Subcutaneous adipose tissue (tissue), 4 donors: ENCODE data around the gene DPEP3. TPM values are rescaled to one million over a fixed set of nuclear protein-coding genes. Genes with fewer than 3 reads are reported as not detected.

Source experiments
- total RNA-seq, 4 donors: library from RNA; depleted of rRNA; stranded (reverse); fragments of >200 nt; gene quantifications; one replicate each; pipeline ENCODE4 v1.1.0, GENCODE V29; 2016
- TF ChIP-seq, protein P1 (sequence below): fragments of 450-650 bp; IDR thresholded peaks from one replicate; pipeline ENCODE4 v1.5.1; 2016; ENCODE audit warnings: low read depth, mild to moderate bottlenecking, control low read depth, antibody characterized with exemption, moderate library complexity

The DPEP3 gene
- total RNA-seq, 4 donors from 2014 or later, result 0.22 TPM; not detected in 3

GRCh38 chr16:67950335-67950843 lies 29.9 kb downstream of the DPEP3 start:
- TF ChIP-seq, protein P1, sequence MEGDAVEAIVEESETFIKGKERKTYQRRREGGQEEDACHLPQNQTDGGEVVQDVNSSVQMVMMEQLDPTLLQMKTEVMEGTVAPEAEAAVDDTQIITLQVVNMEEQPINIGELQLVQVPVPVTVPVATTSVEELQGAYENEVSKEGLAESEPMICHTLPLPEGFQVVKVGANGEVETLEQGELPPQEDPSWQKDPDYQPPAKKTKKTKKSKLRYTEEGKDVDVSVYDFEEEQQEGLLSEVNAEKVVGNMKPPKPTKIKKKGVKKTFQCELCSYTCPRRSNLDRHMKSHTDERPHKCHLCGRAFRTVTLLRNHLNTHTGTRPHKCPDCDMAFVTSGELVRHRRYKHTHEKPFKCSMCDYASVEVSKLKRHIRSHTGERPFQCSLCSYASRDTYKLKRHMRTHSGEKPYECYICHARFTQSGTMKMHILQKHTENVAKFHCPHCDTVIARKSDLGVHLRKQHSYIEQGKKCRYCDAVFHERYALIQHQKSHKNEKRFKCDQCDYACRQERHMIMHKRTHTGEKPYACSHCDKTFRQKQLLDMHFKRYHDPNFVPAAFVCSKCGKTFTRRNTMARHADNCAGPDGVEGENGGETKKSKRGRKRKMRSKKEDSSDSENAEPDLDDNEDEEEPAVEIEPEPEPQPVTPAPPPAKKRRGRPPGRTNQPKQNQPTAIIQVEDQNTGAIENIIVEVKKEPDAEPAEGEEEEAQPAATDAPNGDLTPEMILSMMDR, result no peak

DNA sequence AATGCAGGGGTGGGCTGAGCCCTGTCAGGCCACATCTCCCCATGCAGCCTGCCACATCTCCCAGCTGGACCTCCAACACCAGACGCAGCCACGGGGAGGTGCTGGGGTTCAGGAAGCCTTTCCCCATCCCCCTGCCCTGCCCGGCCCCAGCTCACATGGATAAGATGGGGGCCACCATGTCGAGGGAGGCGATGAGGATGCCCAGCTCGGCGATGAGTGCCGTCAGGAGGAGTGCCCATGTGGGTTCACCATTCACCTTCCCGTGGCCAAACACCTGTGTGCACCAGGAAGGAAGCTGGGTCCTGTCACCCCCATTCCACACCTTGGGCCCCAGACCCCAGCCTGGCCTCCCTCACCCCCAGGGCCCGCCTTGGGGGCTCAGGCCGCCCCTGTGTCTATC lies 30.7 kb downstream of the DPEP3 start:
- TF ChIP-seq, protein P1, result no peak

DNA sequence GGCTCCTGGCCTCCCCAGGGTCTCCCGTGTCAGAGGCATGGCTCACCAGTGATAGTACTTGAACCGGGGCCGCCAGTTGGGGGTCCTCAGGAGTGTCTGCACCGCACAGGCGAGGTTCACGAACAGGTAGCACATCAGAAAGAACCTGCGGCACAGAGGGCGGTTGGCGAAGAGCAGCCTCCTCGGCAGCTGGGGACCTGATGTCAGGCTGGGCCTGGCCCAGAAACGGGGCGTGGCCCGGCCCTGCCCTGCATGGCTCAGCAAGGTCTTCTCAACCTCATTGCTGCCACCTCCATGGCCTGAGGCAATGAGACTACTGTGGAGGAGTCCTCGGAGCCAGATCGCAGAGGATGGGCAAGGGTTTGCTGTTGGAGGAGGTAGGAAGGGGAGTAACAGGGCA lies 32.3 kb downstream of the DPEP3 start:
- TF ChIP-seq, protein P1, result no peak

- TF ChIP-seq, protein P1, result no peak
These were observed 33.2 kb downstream of the DPEP3 start for GRCh38 chr16:67946966-67947558.

DNA sequence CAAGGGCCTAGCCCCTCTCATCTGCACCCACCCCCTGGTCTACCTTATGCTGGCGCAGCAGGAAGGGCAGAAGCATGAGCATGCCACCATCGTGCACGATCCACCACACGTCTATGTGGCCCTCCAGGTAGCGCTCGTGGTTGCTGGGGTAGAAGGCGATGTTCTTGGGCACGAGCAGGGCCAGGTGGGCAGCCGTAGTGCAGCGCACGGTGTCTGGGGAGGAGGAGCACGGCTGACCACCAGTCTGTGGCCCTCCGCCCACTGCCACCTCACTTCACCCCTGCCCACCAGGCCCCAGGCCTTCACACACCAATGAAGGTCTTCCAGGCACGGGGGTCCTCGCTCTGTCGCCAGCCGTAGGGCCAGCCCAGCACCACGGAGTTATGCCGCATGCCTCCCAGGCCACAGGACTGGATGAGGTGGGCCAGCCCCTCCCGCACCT lies 34.1 kb downstream of the DPEP3 start:
- TF ChIP-seq, protein P1, result no peak

GRCh38 chr16:67945392-67945933 lies 34.8 kb downstream of the DPEP3 start:
- TF ChIP-seq, protein P1, result no peak

DNA sequence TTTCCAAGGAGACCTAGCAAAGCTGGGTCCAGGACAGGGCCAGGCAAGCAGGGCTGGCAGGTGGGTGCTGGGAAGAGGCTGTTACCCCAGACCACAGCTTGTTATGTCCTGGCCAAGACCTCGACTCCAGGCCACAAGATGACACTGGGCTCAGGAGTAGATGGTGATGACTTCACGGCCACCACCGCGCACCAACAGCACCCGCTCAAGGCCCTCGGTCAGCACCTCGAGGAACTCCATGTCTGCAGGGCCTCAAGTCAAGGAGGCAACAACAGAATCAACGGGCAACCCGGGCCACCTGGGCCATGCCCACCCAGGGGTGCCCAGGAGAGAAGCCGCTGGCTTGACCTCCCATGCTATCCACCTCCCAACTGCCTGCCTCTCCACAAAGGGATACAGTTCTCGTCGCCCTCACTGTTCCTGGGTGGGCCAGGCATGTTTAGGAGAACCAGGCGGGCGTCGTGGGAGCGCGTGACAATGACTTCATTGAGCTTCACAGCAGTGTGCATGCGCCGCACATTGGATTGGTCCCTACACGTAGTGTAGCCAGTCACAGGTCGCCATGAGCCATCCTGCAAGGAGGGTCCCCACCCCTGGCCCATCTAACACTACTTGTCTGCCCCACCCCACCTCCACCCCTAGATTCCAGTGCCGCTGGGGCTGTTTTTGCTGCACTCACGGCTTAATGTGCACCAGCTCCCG lies 35.5 kb downstream of the DPEP3 start:
- TF ChIP-seq, protein P1, result no peak
